Kidney (tissue), 14 donors: Measurements from ENCODE around the gene TMEM132C. TPM values are rescaled to one million over a fixed set of nuclear protein-coding genes. Genes with fewer than 3 reads are reported as not detected.

Experiments
- DNase-seq, 5 donors: peaks; one replicate each; pipeline ENCODE4 v3.0.0-alpha.2; 2013 to 2020
- FAIRE-seq: peaks from 2 replicates; lab custom pipeline; 2012; peaks lifted over from hg19 to GRCh38; lab: Jason Lieb, UNC
- H3K27ac ChIP-seq, 2 donors: one replicate each; pipeline ENCODE4 v1.7.0; 2013; ENCODE audit warnings: low read depth in 2 of 2, low read length in 2 of 2, inconsistent platforms in 1 of 2
- H3K27me3 ChIP-seq: one replicate; pipeline ENCODE4 v1.7.1; 2013; ENCODE audit warnings: low read length, inconsistent platforms; ENCODE audit not compliant: control insufficient read depth, insufficient read depth
- H3K36me3 ChIP-seq, 3 donors: one replicate each; pipeline versions ENCODE4 v1.7.0 to v1.7.1; 2013; ENCODE audit warnings: low read length in 3 of 3, control low read depth in 1 of 3, inconsistent platforms in 1 of 3; ENCODE audit not compliant: insufficient read depth in 3 of 3, control insufficient read depth in 2 of 3
- H3K4me1 ChIP-seq, 3 donors: one replicate each; pipeline versions ENCODE4 v1.7.0 to v1.7.1; 2013; ENCODE audit warnings: low read length in 3 of 3, inconsistent platforms in 1 of 3, low read depth in 1 of 3; ENCODE audit not compliant: control insufficient read depth in 2 of 3, insufficient read depth in 2 of 3
- H3K4me3 ChIP-seq, 3 donors: one replicate each; pipeline versions ENCODE4 v1.7.0 to v1.8.1; 2013; ENCODE audit warnings: low read length in 3 of 3, control low read depth in 1 of 3, inconsistent platforms in 1 of 3
- H3K9ac ChIP-seq, 3 donors: one replicate each; pipeline versions ENCODE4 v1.7.0 to v1.7.1; 2013; ENCODE audit warnings: low read length in 3 of 3, control low read depth in 1 of 3, inconsistent platforms in 1 of 3
- H3K9me3 ChIP-seq, 3 donors: one replicate each; pipeline versions ENCODE4 v1.7.0 to v1.7.1; 2013; ENCODE audit warnings: low read length in 3 of 3, control low read depth in 1 of 3, inconsistent platforms in 1 of 3; ENCODE audit not compliant: control insufficient read depth in 2 of 3, insufficient read depth in 1 of 3
- intact Hi-C: fragments of 100-400 bp; cut with DNase I; formaldehyde crosslinking; loops from one replicate; pipeline ENCODE4 v1.11.1; 2022
- polyA plus RNA-seq: library from polyadenylated mRNA; stranded (reverse); fragments of 350-450 nt; fragmentation: Illumina TruSeq; extraction: RNeasy Lipid Tissue Mini Kit (QIAGEN cat#74804); gene quantifications from one replicate; pipeline ENCODE4 v1.2.3, GENCODE V29; 2014; ENCODE audit warnings: low read depth, low replicate concordance; ENCODE audit not compliant: insufficient read depth
- total RNA-seq: library from RNA; stranded (reverse); fragmentation: NEBNext Ultra II Directional; extraction: Animal tissue kit (Norgen Biotek cat#: 25700); gene quantifications from one replicate; pipeline ENCODE4 v1.2.1, GENCODE V29; 2021
- TF ChIP-seq, protein P1 (sequence below): IDR thresholded peaks from 3 replicates; pipeline ENCODE4 v1.5.1; 2012; ENCODE audit warnings: mild to moderate bottlenecking, moderate library complexity, borderline replicate concordance; ENCODE audit not compliant: insufficient read depth; ENCODE audit errors: extremely low read depth
- donor health status: control.
- donor health status: control.
- donor health status: control.
- donor health status: control.
- donor health status: control.
- donor health status: DM: yes; HTN: yes; CAD: no.
- donor health status: Normal renal cell carcinoma (clear cell type).

The TMEM132C gene
- total and polyA plus RNA-seq, 2 donors from 2014 or later = 0.28 to 0.75 TPM

DNA sequence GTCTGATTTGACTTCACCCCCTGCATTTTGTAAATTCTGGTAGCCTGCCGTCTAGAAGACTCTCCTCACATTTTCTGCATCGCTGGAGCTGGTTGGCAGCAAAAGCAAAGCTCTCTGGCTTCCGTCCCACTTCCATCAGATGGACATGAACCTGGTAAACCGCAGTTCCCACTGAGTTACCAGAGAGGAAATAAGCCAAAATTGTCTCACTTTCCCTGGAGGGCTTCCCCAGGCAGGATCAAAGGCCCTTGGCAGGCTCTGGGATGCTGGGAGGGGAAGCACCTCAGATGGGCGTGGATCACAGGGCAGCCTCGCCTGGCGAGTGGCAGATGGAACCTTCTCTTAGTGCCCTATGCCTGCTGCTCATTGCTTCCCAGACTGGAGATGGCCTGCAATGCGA, 243.5 kb downstream of the TMEM132C start:
- H3K36me3 ChIP-seq = no peaks in the 10 kb centered on the region
- DNase-seq (no peak), FAIRE-seq (no peak)
- peaks cover 0 to 6% (median 0%) of the 10 kb centered on the region in 3 donors for H3K9me3 ChIP-seq
- H3K4me3 ChIP-seq = no peak overlapping the region
- intact Hi-C loops = no loop called here
- no peaks in the 10 kb centered on the region for H3K27me3 ChIP-seq
- TF ChIP-seq, protein P1, sequence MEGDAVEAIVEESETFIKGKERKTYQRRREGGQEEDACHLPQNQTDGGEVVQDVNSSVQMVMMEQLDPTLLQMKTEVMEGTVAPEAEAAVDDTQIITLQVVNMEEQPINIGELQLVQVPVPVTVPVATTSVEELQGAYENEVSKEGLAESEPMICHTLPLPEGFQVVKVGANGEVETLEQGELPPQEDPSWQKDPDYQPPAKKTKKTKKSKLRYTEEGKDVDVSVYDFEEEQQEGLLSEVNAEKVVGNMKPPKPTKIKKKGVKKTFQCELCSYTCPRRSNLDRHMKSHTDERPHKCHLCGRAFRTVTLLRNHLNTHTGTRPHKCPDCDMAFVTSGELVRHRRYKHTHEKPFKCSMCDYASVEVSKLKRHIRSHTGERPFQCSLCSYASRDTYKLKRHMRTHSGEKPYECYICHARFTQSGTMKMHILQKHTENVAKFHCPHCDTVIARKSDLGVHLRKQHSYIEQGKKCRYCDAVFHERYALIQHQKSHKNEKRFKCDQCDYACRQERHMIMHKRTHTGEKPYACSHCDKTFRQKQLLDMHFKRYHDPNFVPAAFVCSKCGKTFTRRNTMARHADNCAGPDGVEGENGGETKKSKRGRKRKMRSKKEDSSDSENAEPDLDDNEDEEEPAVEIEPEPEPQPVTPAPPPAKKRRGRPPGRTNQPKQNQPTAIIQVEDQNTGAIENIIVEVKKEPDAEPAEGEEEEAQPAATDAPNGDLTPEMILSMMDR = no peak
- no peaks in the 10 kb centered on the region for H3K4me1 ChIP-seq
- H3K9ac ChIP-seq = no peak overlapping the region
- H3K27ac ChIP-seq = no peak overlapping the region

DNA sequence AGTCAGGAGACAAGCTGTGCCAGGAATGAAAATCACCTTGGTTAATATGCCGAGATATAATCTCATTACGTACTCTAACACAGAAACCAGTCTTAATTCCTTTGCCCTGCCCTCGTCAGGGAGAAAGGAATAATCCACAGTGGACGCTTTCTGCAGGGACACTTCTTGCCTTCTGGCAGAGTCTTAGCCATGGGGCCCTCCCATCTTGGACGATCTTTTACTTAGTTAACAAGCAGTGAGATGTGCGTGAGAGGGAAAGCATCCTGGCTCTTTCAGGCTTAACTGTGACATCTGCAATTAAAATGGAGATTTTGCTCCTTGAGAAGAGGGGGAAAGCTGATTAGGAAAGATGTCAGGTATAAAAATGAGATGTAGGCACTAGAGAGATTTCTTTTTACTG, 246.4 kb downstream of the TMEM132C start:
- Histone ChIP-seq H3K9ac (no peak overlapping the region), H3K27ac (no peak overlapping the region), H3K36me3 (no peaks in the 10 kb centered on the region), H3K27me3 (no peaks in the 10 kb centered on the region), H3K4me1 (no peaks in the 10 kb centered on the region), H3K4me3 (no peak overlapping the region), H3K9me3 (peaks cover 0 to 6% (median 0%) of the 10 kb centered on the region in 3 donors)
- no peak for DNase-seq
- TF ChIP-seq, protein P1 = no peak
- FAIRE-seq = no peak
- intact Hi-C loops = no loop called here

DNA sequence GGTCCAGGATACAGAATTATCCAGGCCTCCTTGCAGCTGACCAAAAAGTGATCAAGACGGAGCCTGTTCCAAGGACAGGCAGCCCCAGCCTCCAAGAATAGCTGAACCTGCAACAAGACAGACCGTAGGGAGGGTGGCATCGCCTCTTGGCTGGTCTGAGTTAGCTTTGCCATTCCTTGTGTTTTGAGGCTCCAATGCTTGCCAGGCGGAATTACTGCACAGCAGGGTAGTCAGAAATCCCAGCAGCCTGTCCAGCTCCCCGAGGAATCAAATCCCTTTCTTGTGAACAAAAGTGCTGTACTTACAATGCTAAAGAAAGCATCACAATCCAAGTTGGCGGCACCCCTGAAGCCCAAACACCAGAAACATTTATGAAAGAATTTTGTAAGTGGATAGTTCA, 246.9 kb downstream of the TMEM132C start:
- no peak overlapping the region for H3K4me3 ChIP-seq
- no peaks in the 10 kb centered on the region for H3K4me1 ChIP-seq
- no peak overlapping the region for H3K9ac ChIP-seq
- H3K27ac ChIP-seq = no peak overlapping the region
- intact Hi-C loops = no loop called here
- TF ChIP-seq, protein P1 = no peak
- no peaks in the 10 kb centered on the region for H3K27me3 ChIP-seq
- H3K36me3 ChIP-seq = no peaks in the 10 kb centered on the region
- no peak for FAIRE-seq
- no peak for DNase-seq
- peaks cover 0 to 6% (median 0%) of the 10 kb centered on the region in 3 donors for H3K9me3 ChIP-seq

DNA sequence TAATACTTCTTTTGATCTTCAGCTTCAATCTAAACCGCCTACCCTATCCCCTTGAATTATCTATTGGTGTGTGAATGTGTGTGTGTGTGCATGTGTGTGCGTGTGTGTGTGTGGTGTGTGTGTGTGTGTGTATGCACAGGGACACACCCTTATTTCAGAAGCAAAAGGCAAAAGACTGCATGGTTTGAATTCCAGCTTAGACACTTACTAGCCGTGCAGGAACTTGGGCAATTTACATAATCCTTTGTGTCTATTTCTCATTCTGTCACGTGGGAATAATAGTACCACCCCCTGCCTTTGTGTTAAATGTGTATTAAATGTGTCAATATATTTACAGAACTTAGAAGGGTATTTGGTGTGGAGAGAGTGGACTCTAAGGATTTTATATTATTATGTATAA, 251.7 kb downstream of the TMEM132C start:
- Histone ChIP-seq H3K27me3 (no peaks in the 10 kb centered on the region), H3K9ac (no peak overlapping the region), H3K27ac (no peak overlapping the region), H3K4me1 (no peaks in the 10 kb centered on the region), H3K9me3 (peaks cover 0 to 3% (median 2%) of the 10 kb centered on the region in 3 donors), H3K36me3 (no peaks in the 10 kb centered on the region), H3K4me3 (no peak overlapping the region)
- intact Hi-C loops = no loop called here
- FAIRE-seq (no peak), DNase-seq (no peak)
- TF ChIP-seq, protein P1 = no peak
